LNCaP clone FGC (cell line): Measurements from ENCODE around the gene MRTFB.

Experiments
- DNase-seq: peaks from one replicate; pipeline ENCODE4 v3.0.0-alpha.2; 2011; ENCODE audit warnings: low read depth
- H3K4me3 ChIP-seq: 2 replicates; pipeline ENCODE4 v1.5.1; 2011; ENCODE audit warnings: mild to moderate bottlenecking, low read depth, low read length, control low read depth
- CTCF ChIP-seq: IDR thresholded peaks from 2 replicates; pipeline ENCODE4 v1.5.1; 2012; ENCODE audit warnings: mild to moderate bottlenecking; ENCODE audit not compliant: control insufficient read depth, insufficient read depth; ENCODE audit errors: extremely low read depth

Gene MRTFB

GRCh38 chr16:14225457-14225856, 154.3 kb downstream of the MRTFB start:
- no peak for TF ChIP-seq CTCF
- no peak for DNase-seq
- no peak overlapping the region for H3K4me3 ChIP-seq

DNA sequence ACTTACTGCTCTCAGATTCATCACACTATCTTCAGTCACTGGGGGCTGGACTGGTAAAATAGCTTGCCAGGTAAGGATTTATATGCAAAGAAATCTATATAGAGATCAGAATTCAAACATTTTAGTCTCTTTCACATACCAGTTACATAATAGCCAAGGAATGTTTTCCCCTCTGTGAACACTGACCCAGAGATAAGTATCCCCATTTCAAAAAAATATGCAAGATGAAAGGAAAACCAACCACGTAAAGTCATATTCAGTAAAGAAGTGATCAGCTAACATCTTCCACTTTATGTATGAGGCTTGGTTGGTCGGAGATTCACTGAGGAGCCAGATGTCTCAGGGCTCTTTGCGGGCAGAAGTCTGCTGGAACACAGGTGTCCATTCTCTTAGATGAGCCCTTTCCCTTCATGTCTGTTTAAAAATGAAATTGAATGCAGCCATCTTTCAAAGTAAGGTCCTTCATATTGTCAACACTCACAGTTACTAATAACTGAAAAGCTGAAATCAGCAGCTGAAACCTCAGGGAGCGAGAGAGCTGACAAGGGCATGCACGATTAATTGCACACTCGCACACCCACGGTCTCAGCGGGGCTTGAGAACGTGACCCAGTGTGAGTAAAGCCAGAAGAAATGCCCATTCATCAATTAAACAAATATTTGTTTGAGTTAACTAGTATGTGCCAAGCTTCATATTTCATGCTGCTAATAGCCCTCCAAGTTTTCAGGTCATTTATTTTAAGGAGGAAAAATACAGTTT, 161.2 kb downstream of the MRTFB start:
- DNase-seq: no peak
- TF ChIP-seq CTCF: no peak
- no peak overlapping the region for H3K4me3 ChIP-seq

DNA sequence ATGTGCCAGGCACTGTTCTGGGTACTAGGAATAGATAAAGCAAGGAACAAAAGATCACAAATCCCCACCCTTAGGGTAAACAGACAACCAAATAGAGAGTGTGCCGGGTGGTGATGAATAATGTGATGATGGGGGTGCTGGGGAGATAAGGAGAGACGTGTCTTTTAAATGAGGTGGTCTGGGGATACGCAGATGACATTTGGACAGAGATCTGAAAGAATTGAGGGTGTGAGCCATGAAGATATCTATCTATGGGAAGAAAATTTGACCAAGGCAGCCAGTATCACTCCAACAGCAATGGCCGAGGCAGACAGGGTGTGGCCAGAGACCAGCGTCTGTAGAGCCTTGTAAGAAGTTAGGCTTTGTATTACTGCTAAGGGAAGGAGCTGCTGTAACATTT, 165.3 kb downstream of the MRTFB start:
- TF ChIP-seq CTCF: no peak
- no peak overlapping the region for H3K4me3 ChIP-seq
- no peak for DNase-seq

DNA sequence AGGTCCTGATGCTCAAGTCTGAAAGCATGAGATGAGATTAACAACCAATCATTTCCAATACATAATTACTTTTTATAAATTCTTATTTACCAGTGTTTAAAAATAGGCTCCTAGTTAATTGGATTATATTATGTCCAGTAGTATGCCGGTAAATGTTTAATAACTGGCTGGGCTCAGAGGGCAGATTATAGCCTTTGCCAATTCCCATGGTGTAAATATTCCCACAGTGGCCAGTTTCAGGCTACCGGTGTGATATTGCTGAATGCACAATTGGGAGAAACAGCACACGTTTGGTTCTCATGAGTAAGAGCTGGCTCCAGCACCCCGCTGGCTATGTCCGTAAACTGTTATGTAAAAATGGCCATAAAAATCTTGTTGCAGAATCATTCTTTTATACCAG, 167.6 kb downstream of the MRTFB start:
- no peak for TF ChIP-seq CTCF
- no peak for DNase-seq
- no peak overlapping the region for H3K4me3 ChIP-seq

DNA sequence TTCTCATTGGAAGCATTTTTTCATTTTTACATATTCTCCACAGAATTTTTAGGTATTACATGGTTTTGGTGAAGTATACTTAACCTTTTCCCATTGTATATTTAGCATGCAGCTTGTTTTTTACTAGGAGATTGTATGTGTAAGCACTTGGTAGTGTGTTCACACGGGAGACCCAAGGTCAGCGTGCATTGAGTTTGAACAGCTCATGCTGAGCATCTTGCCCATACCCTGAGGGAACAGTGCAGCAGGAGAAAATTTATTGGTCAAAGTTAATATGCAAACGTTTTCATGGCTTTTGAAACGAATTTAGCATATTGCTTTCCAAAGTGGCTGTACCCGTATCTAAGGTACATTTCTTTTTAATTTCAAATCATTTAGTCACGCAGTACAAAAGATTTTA, 168.7 kb downstream of the MRTFB start:
- no peak overlapping the region for H3K4me3 ChIP-seq
- no peak for TF ChIP-seq CTCF
- no peak for DNase-seq

- no peak for TF ChIP-seq CTCF
- DNase-seq: no peak
- H3K4me3 ChIP-seq: no peak overlapping the region
Observed at GRCh38 chr16:14240219-14240843, 169.2 kb downstream of the MRTFB start.

- no peak for TF ChIP-seq CTCF
- DNase-seq: no peak
- H3K4me3 ChIP-seq: no peak overlapping the region
Observed at GRCh38 chr16:14240964-14241363, 169.8 kb downstream of the MRTFB start.
